H9 (cell line): ENCODE measurements around the gene PRPF38B. TPM values are rescaled to one million over a fixed set of nuclear protein-coding genes. Genes with fewer than 3 reads are reported as not detected.

Source experiments
- DNase-seq: peaks from one replicate; pipeline ENCODE4 v3.0.0-alpha.2; 2017
- H2AFZ ChIP-seq: one replicate; pipeline ENCODE4 v1.6.1; 2013; ENCODE audit warnings: mild to moderate bottlenecking, low read length, control low read depth, moderate library complexity
- H2AK5ac ChIP-seq: 2 replicates; pipeline ENCODE4 v1.6.1; 2013; ENCODE audit warnings: low read length, control low read depth, mixed read lengths; ENCODE audit not compliant: insufficient read length
- H2BK120ac ChIP-seq: one replicate; pipeline ENCODE4 v1.6.1; 2013; ENCODE audit warnings: low read depth, mild to moderate bottlenecking, low read length, control low read depth, inconsistent platforms; ENCODE audit not compliant: poor library complexity, severe bottlenecking
- H2BK12ac ChIP-seq: 2 replicates; pipeline ENCODE4 v1.6.1; 2013; ENCODE audit warnings: low read length, control low read depth, mixed read lengths, low read depth; ENCODE audit not compliant: insufficient read length
- H2BK15ac ChIP-seq: 2 replicates; pipeline ENCODE4 v1.6.1; 2013; ENCODE audit warnings: low read depth, low read length, control low read depth
- H2BK20ac ChIP-seq: one replicate; pipeline ENCODE4 v1.6.1; 2013; ENCODE audit warnings: low read depth, mild to moderate bottlenecking, low read length, control low read depth, inconsistent platforms; ENCODE audit not compliant: poor library complexity, severe bottlenecking
- H2BK5ac ChIP-seq: 2 replicates; pipeline ENCODE4 v1.6.1; 2013; ENCODE audit warnings: low read length, control low read depth, mixed read lengths; ENCODE audit not compliant: insufficient read length
- H3K14ac ChIP-seq: 2 replicates; pipeline ENCODE4 v1.6.1; 2013; ENCODE audit warnings: low read length, control low read depth; ENCODE audit not compliant: insufficient read depth
- H3K18ac ChIP-seq: 2 replicates; pipeline ENCODE4 v1.6.1; 2013; ENCODE audit warnings: low read depth, mild to moderate bottlenecking, mixed read lengths, low read length, control low read depth; ENCODE audit not compliant: insufficient read length
- H3K23ac ChIP-seq: 2 replicates; pipeline ENCODE4 v1.6.1; 2013; ENCODE audit warnings: low read length, control low read depth, mixed read lengths, low read depth; ENCODE audit not compliant: insufficient read length
- H3K23me2 ChIP-seq: 2 replicates; pipeline ENCODE4 v1.6.1; 2013; ENCODE audit warnings: low read depth, mild to moderate bottlenecking, mixed read lengths, low read length, control low read depth; ENCODE audit not compliant: insufficient read length, poor library complexity, severe bottlenecking
- H3K27ac ChIP-seq: 2 replicates; pipeline ENCODE4 v1.5.1; 2013; ENCODE audit warnings: low read length, control low read depth, mixed read lengths, low read depth; ENCODE audit not compliant: insufficient read length
- H3K27me3 ChIP-seq: 2 replicates; pipeline ENCODE4 v1.6.1; 2013; ENCODE audit warnings: low read length, control low read depth, inconsistent platforms; ENCODE audit not compliant: insufficient read depth
- H3K4ac ChIP-seq: 2 replicates; pipeline ENCODE4 v1.6.1; 2013; ENCODE audit warnings: low read depth, mild to moderate bottlenecking, control low read depth, inconsistent platforms, low read length, moderate library complexity
- H3K4me1 ChIP-seq: 2 replicates; pipeline ENCODE4 v1.6.1; 2013; ENCODE audit warnings: low read length, control low read depth, inconsistent platforms; ENCODE audit not compliant: insufficient read depth
- H3K4me2 ChIP-seq: 2 replicates; pipeline ENCODE4 v1.6.1; 2013; ENCODE audit warnings: low read length, control low read depth, mixed read lengths; ENCODE audit not compliant: insufficient read length, insufficient read depth
- H3K56ac ChIP-seq: 2 replicates; pipeline ENCODE4 v1.6.1; 2013; ENCODE audit warnings: low read depth, mild to moderate bottlenecking, mixed read lengths, low read length, control low read depth; ENCODE audit not compliant: insufficient read length
- H3K79me1 ChIP-seq: 2 replicates; pipeline ENCODE4 v1.6.1; 2013; ENCODE audit warnings: low read depth, mild to moderate bottlenecking, moderate library complexity, low read length, control low read depth, inconsistent platforms; ENCODE audit not compliant: insufficient read depth, poor library complexity, severe bottlenecking
- H3K79me2 ChIP-seq: 2 replicates; pipeline ENCODE4 v1.6.1; 2013; ENCODE audit warnings: low read length, control low read depth, inconsistent platforms; ENCODE audit not compliant: insufficient read depth
- H3K9ac ChIP-seq: 2 replicates; pipeline ENCODE4 v1.6.1; 2013; ENCODE audit warnings: low read length, control low read depth, mixed read lengths; ENCODE audit not compliant: insufficient read length; ENCODE audit errors: extremely low read depth
- H3K9me3 ChIP-seq: one replicate; pipeline ENCODE4 v1.6.1; 2013; ENCODE audit warnings: low read depth, low read length, inconsistent platforms; ENCODE audit not compliant: control insufficient read depth
- H3T11ph ChIP-seq: one replicate; pipeline ENCODE4 v1.6.1; 2013; ENCODE audit warnings: mild to moderate bottlenecking, low read length, control low read depth, inconsistent platforms
- H4K20me1 ChIP-seq: one replicate; pipeline ENCODE4 v1.6.1; 2013; ENCODE audit not compliant: control insufficient read depth, insufficient read length, insufficient read depth
- H4K5ac ChIP-seq: 2 replicates; pipeline ENCODE4 v1.6.1; 2013; ENCODE audit warnings: low read depth, mild to moderate bottlenecking, mixed read lengths, low read length, control low read depth; ENCODE audit not compliant: insufficient read length
- H4K8ac ChIP-seq: replicated peaks from 2 replicates; pipeline ENCODE4 v1.6.1; 2013; ENCODE audit warnings: low read length, control low read depth, mixed read lengths, low read depth; ENCODE audit not compliant: insufficient read length
- H4K91ac ChIP-seq: 2 replicates; pipeline ENCODE4 v1.6.1; 2013; ENCODE audit warnings: low read depth, mild to moderate bottlenecking, moderate library complexity, mixed read lengths, low read length, control low read depth; ENCODE audit not compliant: insufficient read length
- H3K27ac Mint-ChIP-seq, 3 experiments: 2 replicates in 2 of 3; 3 replicates in 1 of 3; pipeline ENCODE4 v1.8.0; 2020 to 2021; ENCODE audit warnings: mixed read lengths in 3 of 3, mild to moderate bottlenecking in 1 of 3, moderate library complexity in 1 of 3
- H3K27me3 Mint-ChIP-seq: 2 replicates; pipeline ENCODE4 v1.8.0; 2021; ENCODE audit warnings: low read depth, mild to moderate bottlenecking, moderate library complexity, mixed read lengths
- H3K36me3 Mint-ChIP-seq, 3 experiments: 2 replicates in 2 of 3; 3 replicates in 1 of 3; pipeline ENCODE4 v1.8.0; 2020 to 2021; ENCODE audit warnings: low read depth in 3 of 3, mixed read lengths in 3 of 3; ENCODE audit not compliant: insufficient read depth in 1 of 3
- H3K4me1 Mint-ChIP-seq, 2 experiments: 2 replicates each; pipeline ENCODE4 v1.8.0; 2020; ENCODE audit warnings: mixed read lengths in 2 of 2
- H3K4me3 Mint-ChIP-seq, 2 experiments: 2 replicates in 1 of 2; 3 replicates in 1 of 2; pipeline ENCODE4 v1.8.0; 2020 to 2021; ENCODE audit warnings: mild to moderate bottlenecking in 2 of 2, mixed read lengths in 2 of 2, moderate library complexity in 1 of 2
- H3K9me3 Mint-ChIP-seq, 2 experiments: 2 replicates in 1 of 2; 3 replicates in 1 of 2; pipeline ENCODE4 v1.8.0; 2020; ENCODE audit warnings: mild to moderate bottlenecking in 2 of 2, mixed read lengths in 2 of 2, moderate library complexity in 1 of 2
- WGBS: extraction: QIAGEN DNeasy Blood & Tissue Kit; methylation state at CpG from one replicate; pipeline ENCODE4 v1.1.7; 2013; ENCODE audit warnings: missing lambda C conversion rate, low lambda C conversion rate, mixed read lengths; ENCODE audit not compliant: insufficient read length; ENCODE audit errors: extremely low coverage; 5-methylcytosine and 5-hydroxymethylcytosine counted together
- total RNA-seq: library from RNA; stranded (reverse); gene quantifications from 2 replicates; pipeline ENCODE4 v1.2.1, GENCODE V29; 2021
- TF ChIP-seq, protein P1 (sequence below): fragments of 200-600 bp; sonication (generic); conservative IDR thresholded peaks from 3 replicates; pipeline ENCODE4 v1.8.0; 2021; ENCODE audit warnings: antibody characterized with exemption, mild to moderate bottlenecking

Gene PRPF38B
- total RNA-seq, 1 experiment from 2014 or later = 60.0 TPM

DNA sequence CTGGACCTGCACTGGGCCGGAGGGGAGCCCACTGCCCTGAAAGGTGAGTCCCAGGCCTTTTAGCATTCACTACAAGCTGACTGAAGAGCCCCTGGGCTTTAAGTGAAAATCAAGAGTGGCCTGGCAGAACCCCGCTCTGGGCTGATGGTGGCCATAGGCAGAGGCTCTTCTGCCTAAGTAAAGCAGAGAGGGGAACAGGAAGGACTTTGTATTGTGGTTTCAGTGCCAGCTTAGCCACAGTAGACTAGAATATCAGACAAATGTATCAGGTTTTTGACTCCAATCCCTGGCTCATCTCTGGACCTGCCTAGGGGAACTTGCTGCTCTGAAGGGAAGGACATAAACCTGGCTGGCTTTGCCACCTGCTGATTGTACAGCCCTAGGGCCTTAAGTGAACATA, 21.0 kb upstream of the PRPF38B start:
- no peak overlapping the region for H2BK15ac ChIP-seq
- H4K91ac ChIP-seq = no peak overlapping the region
- H2AFZ ChIP-seq = no peak overlapping the region
- no peak overlapping the region for H3K9ac ChIP-seq
- H3K4me1 Mint-ChIP-seq = no peaks in the 10 kb centered on the region
- no peak overlapping the region for H2BK120ac ChIP-seq
- peaks cover 12 to 14% of the 10 kb centered on the region in 2 experiments for H3K9me3 Mint-ChIP-seq
- no peak overlapping the region for H3K18ac ChIP-seq
- no peak overlapping the region for H3K56ac ChIP-seq
- no peaks in the 10 kb centered on the region; the same call in none of the 2 replicates for H3K27me3 Mint-ChIP-seq
- H3K4me1 ChIP-seq = no peaks in the 10 kb centered on the region
- H3T11ph ChIP-seq = no peak overlapping the region
- no peaks in the 10 kb centered on the region for H3K9me3 ChIP-seq
- H3K23me2 ChIP-seq = no peaks in the 10 kb centered on the region
- H3K23ac ChIP-seq = no peak overlapping the region
- no peak overlapping the region for H4K8ac ChIP-seq
- no peak overlapping the region for H4K5ac ChIP-seq
- no peak overlapping the region for H2AK5ac ChIP-seq
- H3K14ac ChIP-seq = no peak overlapping the region; the same call in 1 of the 2 replicates
- no peaks in the 10 kb centered on the region for H3K79me1 ChIP-seq
- WGBS = no CpG with 5 or more reads among the region's 2 CpGs
- TF ChIP-seq, protein P1, sequence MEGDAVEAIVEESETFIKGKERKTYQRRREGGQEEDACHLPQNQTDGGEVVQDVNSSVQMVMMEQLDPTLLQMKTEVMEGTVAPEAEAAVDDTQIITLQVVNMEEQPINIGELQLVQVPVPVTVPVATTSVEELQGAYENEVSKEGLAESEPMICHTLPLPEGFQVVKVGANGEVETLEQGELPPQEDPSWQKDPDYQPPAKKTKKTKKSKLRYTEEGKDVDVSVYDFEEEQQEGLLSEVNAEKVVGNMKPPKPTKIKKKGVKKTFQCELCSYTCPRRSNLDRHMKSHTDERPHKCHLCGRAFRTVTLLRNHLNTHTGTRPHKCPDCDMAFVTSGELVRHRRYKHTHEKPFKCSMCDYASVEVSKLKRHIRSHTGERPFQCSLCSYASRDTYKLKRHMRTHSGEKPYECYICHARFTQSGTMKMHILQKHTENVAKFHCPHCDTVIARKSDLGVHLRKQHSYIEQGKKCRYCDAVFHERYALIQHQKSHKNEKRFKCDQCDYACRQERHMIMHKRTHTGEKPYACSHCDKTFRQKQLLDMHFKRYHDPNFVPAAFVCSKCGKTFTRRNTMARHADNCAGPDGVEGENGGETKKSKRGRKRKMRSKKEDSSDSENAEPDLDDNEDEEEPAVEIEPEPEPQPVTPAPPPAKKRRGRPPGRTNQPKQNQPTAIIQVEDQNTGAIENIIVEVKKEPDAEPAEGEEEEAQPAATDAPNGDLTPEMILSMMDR = no peak
- no peak overlapping the region for H3K27ac Mint-ChIP-seq
- no peak overlapping the region for H3K27ac ChIP-seq
- H3K4me2 ChIP-seq = no peak overlapping the region
- no peak overlapping the region for H3K4ac ChIP-seq
- no peak overlapping the region for H3K4me3 Mint-ChIP-seq
- H2BK20ac ChIP-seq = no peak overlapping the region
- no peak for DNase-seq
- no peaks in the 10 kb centered on the region for H3K79me2 ChIP-seq
- no peak overlapping the region for H2BK5ac ChIP-seq
- H3K36me3 Mint-ChIP-seq = peaks cover 3 to 13% (median 5%) of the 10 kb centered on the region in 3 experiments; a peak in 6 of 7 replicates
- no peaks in the 10 kb centered on the region for H4K20me1 ChIP-seq
- H3K27me3 ChIP-seq = no peaks in the 10 kb centered on the region
- H2BK12ac ChIP-seq = no peak overlapping the region
